Effector memory CD4-positive, alpha-beta T cell (primary cell): ENCODE measurements around the gene FCMR.
A peak's percentile ranks its signal among the peaks of the same experiment; 100 is the strongest.

Source experiments
- DNase-seq, 3 donors: peaks; one replicate each; pipeline ENCODE4 v3.0.0-alpha.2; 2020
- H3K27ac ChIP-seq: 2 replicates; pipeline ENCODE4 v1.7.0; 2013; ENCODE audit warnings: mild to moderate bottlenecking, low read length, moderate library complexity; ENCODE audit not compliant: insufficient read depth, poor library complexity, severe bottlenecking
- H3K27me3 ChIP-seq: replicated peaks from 2 replicates; pipeline ENCODE4 v1.7.0; 2013; ENCODE audit warnings: mild to moderate bottlenecking, low read length; ENCODE audit not compliant: insufficient read depth, control insufficient read depth, poor library complexity, severe bottlenecking
- H3K36me3 ChIP-seq: 2 replicates; pipeline ENCODE4 v1.7.0; 2013; ENCODE audit warnings: mild to moderate bottlenecking, low read length, moderate library complexity; ENCODE audit not compliant: control insufficient read depth, insufficient read depth
- H3K4me1 ChIP-seq: 2 replicates; pipeline ENCODE4 v1.7.0; 2013; ENCODE audit warnings: low read length, mild to moderate bottlenecking; ENCODE audit not compliant: control insufficient read depth, insufficient read depth, poor library complexity, severe bottlenecking
- H3K4me3 ChIP-seq: 2 replicates; pipeline ENCODE4 v1.7.0; 2013; ENCODE audit warnings: low read length, low read depth, mild to moderate bottlenecking; ENCODE audit not compliant: insufficient read depth, poor library complexity, severe bottlenecking
- H3K9me3 ChIP-seq: 2 replicates; pipeline ENCODE4 v1.7.0; 2013; ENCODE audit warnings: mild to moderate bottlenecking, low read length, moderate library complexity; ENCODE audit not compliant: control insufficient read depth

The FCMR gene

GRCh38 chr1:206902702-206903101 lies 19.0 kb downstream of the FCMR start:
- Histone ChIP-seq H3K27ac (peak overlapping the region; percentile 12), H3K27me3 (no peaks in the 10 kb centered on the region), H3K9me3 (no peaks in the 10 kb centered on the region), H3K4me3 (no peak overlapping the region), H3K4me1 (peaks cover 28% of the 10 kb centered on the region), H3K36me3 (peaks cover 38% of the 10 kb centered on the region)
- no peak for DNase-seq

GRCh38 chr1:206901944-206902343 lies 19.8 kb downstream of the FCMR start:
- H3K9me3 ChIP-seq = no peaks in the 10 kb centered on the region

GRCh38 chr1:206900149-206900548 lies 21.6 kb downstream of the FCMR start:
- no peak overlapping the region for H3K4me3 ChIP-seq
- peaks cover 5% of the 10 kb centered on the region for H3K4me1 ChIP-seq
- H3K9me3 ChIP-seq = no peaks in the 10 kb centered on the region
- no peak for DNase-seq
- no peaks in the 10 kb centered on the region for H3K27me3 ChIP-seq
- no peak overlapping the region for H3K27ac ChIP-seq
- peaks cover 27% of the 10 kb centered on the region for H3K36me3 ChIP-seq

More at GRCh38 chr1:206901944-206902343, 19.8 kb downstream of the FCMR start:
- no peaks in the 10 kb centered on the region for H3K27me3 ChIP-seq
- no peak for DNase-seq
- no peak overlapping the region for H3K27ac ChIP-seq
- H3K4me1 ChIP-seq = peaks cover 21% of the 10 kb centered on the region
- no peak overlapping the region for H3K4me3 ChIP-seq
- H3K36me3 ChIP-seq = peaks cover 32% of the 10 kb centered on the region

GRCh38 chr1:206899717-206900116 lies 22.0 kb downstream of the FCMR start:
- no peaks in the 10 kb centered on the region for H3K27me3 ChIP-seq
- no peak overlapping the region for H3K4me3 ChIP-seq
- DNase-seq = no peak
- peaks cover under 1% of the 10 kb centered on the region for H3K4me1 ChIP-seq
- no peaks in the 10 kb centered on the region for H3K9me3 ChIP-seq
- peaks cover 23% of the 10 kb centered on the region for H3K36me3 ChIP-seq
- no peak overlapping the region for H3K27ac ChIP-seq

GRCh38 chr1:206898915-206899431 lies 22.8 kb downstream of the FCMR start:
- H3K4me3 ChIP-seq = no peak overlapping the region
- DNase-seq = no peak
- H3K27me3 ChIP-seq = no peaks in the 10 kb centered on the region
- H3K9me3 ChIP-seq = no peaks in the 10 kb centered on the region
- H3K36me3 ChIP-seq = peaks cover 15% of the 10 kb centered on the region
- H3K27ac ChIP-seq = no peak overlapping the region
- H3K4me1 ChIP-seq = no peaks in the 10 kb centered on the region

GRCh38 chr1:206898089-206898914 lies 23.4 kb downstream of the FCMR start:
- Histone ChIP-seq H3K4me1 (no peaks in the 10 kb centered on the region), H3K27ac (no peak overlapping the region), H3K9me3 (no peaks in the 10 kb centered on the region), H3K36me3 (peaks cover 9% of the 10 kb centered on the region), H3K4me3 (no peak overlapping the region), H3K27me3 (no peaks in the 10 kb centered on the region)
- no peak for DNase-seq

GRCh38 chr1:206897175-206897574 lies 24.6 kb downstream of the FCMR start, which contains the start of gene IL24:
IL24 (plus strand) TSS chr1:206897443; CDS start chr1:206897833, 390 bp downstream.
- Histone ChIP-seq H3K4me1 (no peaks in the 10 kb centered on the region), H3K27ac (no peak within 1 kb of the TSS), H3K27me3 (no peaks in the 10 kb centered on the region), H3K9me3 (no peaks in the 10 kb centered on the region), H3K4me3 (no peak within 1 kb of the TSS), H3K36me3 (no peaks in the 10 kb centered on the region)
- no peak for DNase-seq

GRCh38 chr1:206896261-206896660 lies 25.5 kb downstream of the FCMR start:
- H3K36me3 ChIP-seq = no peaks in the 10 kb centered on the region
- H3K4me3 ChIP-seq = no peak overlapping the region
- peaks cover under 1% of the 10 kb centered on the region for H3K4me1 ChIP-seq
- H3K27ac ChIP-seq = no peak overlapping the region
- H3K9me3 ChIP-seq = no peaks in the 10 kb centered on the region
- no peaks in the 10 kb centered on the region for H3K27me3 ChIP-seq
- DNase-seq = no peak

GRCh38 chr1:206895837-206896242 lies 25.9 kb downstream of the FCMR start:
- Histone ChIP-seq H3K36me3 (no peaks in the 10 kb centered on the region), H3K4me1 (peaks cover 4% of the 10 kb centered on the region), H3K4me3 (no peak overlapping the region), H3K27me3 (no peaks in the 10 kb centered on the region), H3K27ac (no peak overlapping the region), H3K9me3 (no peaks in the 10 kb centered on the region)
- DNase-seq = no peak

GRCh38 chr1:206895325-206895724 lies 26.4 kb downstream of the FCMR start:
- Histone ChIP-seq H3K27me3 (no peaks in the 10 kb centered on the region), H3K4me1 (peaks cover 6% of the 10 kb centered on the region), H3K4me3 (no peak overlapping the region), H3K9me3 (no peaks in the 10 kb centered on the region), H3K27ac (no peak overlapping the region), H3K36me3 (no peaks in the 10 kb centered on the region)
- DNase-seq = no peak
